CD14-positive monocyte (primary cell): Measurements from ENCODE around the gene RFFL. TPM values are rescaled to one million over a fixed set of nuclear protein-coding genes. Genes with fewer than 3 reads are reported as not detected.

Source experiments
- DNase-seq, 3 donors: peaks; one replicate each; pipeline ENCODE4 v3.0.0-alpha.2; 2011 to 2022
- H2AFZ ChIP-seq: 2 replicates; pipeline ENCODE4 v1.6.0; 2012; ENCODE audit warnings: mild to moderate bottlenecking, low read depth, low read length, inconsistent platforms; ENCODE audit not compliant: insufficient read depth, poor library complexity, severe bottlenecking
- H3K27ac ChIP-seq, 2 donors: 1 replicate in 1 of 2; 2 replicates in 1 of 2; pipeline ENCODE4 v1.5.1; 2012 to 2013; ENCODE audit warnings: low read length in 2 of 2, control low read depth in 1 of 2, inconsistent platforms in 1 of 2, low read depth in 1 of 2, mild to moderate bottlenecking in 1 of 2
- H3K27me3 ChIP-seq, 2 donors: one replicate each; pipeline versions ENCODE4 v1.6.0 to v1.6.1; 2011 to 2013; ENCODE audit warnings: low read length in 2 of 2; ENCODE audit not compliant: control insufficient read depth in 2 of 2, insufficient read depth in 2 of 2
- H3K36me3 ChIP-seq, 2 donors: replicated peaks in 1 of 2; 1 replicate in 1 of 2; 2 replicates in 1 of 2; pipeline versions ENCODE4 v1.5.1 to v1.6.1; 2012 to 2013; ENCODE audit warnings: low read length in 2 of 2, control low read depth in 1 of 2, inconsistent platforms in 1 of 2, mild to moderate bottlenecking in 1 of 2; ENCODE audit not compliant: insufficient read depth in 2 of 2, control insufficient read depth in 1 of 2
- H3K4me1 ChIP-seq, 2 donors: 1 replicate in 1 of 2; 2 replicates in 1 of 2; pipeline versions ENCODE4 v1.5.1 to v1.6.1; 2012 to 2013; ENCODE audit warnings: low read length in 2 of 2, control low read depth in 1 of 2, inconsistent platforms in 1 of 2, mild to moderate bottlenecking in 1 of 2, moderate library complexity in 1 of 2; ENCODE audit not compliant: insufficient read depth in 2 of 2, control insufficient read depth in 1 of 2
- H3K4me2 ChIP-seq: replicated peaks from 2 replicates; pipeline ENCODE3; 2012; ENCODE audit warnings: low read length, moderate library complexity, mild to moderate bottlenecking; ENCODE audit not compliant: poor library complexity, severe bottlenecking; ENCODE audit errors: extremely low read depth
- H3K4me3 ChIP-seq, 3 experiments: fragments of 200-600 bp in 1 of 3; sonication (generic) in 1 of 3; replicated peaks in 1 of 3; 1 replicate in 2 of 3; 2 replicates in 1 of 3; pipeline ENCODE4 v1.5.1; 2011 to 2013; ENCODE audit warnings: low read length in 3 of 3, mild to moderate bottlenecking in 3 of 3, control low read depth in 2 of 3, low read depth in 2 of 3, inconsistent platforms in 1 of 3, moderate library complexity in 1 of 3
- H3K79me2 ChIP-seq: 2 replicates; pipeline ENCODE4 v1.6.0; 2012; ENCODE audit warnings: mild to moderate bottlenecking, control low read depth, inconsistent platforms, low read length, moderate library complexity; ENCODE audit not compliant: insufficient read depth
- H3K9ac ChIP-seq: 2 replicates; pipeline ENCODE4 v1.6.0; 2017; ENCODE audit warnings: low read length, mild to moderate bottlenecking; ENCODE audit not compliant: insufficient read depth, poor library complexity, severe bottlenecking
- H3K9me3 ChIP-seq, 2 donors: replicated peaks in 1 of 2; 1 replicate in 1 of 2; 2 replicates in 1 of 2; pipeline versions ENCODE4 v1.5.1 to v1.6.1; 2012 to 2013; ENCODE audit warnings: low read length in 2 of 2, control low read depth in 1 of 2; ENCODE audit not compliant: control insufficient read depth in 1 of 2, insufficient read depth in 1 of 2
- H4K20me1 ChIP-seq: 2 replicates; pipeline ENCODE4 v1.6.0; 2012; ENCODE audit warnings: mild to moderate bottlenecking, low read length, control low read depth, moderate library complexity; ENCODE audit not compliant: insufficient read depth
- H3K27ac Mint-ChIP-seq, 7 donors: one replicate each; pipeline ENCODE4 v1.8.0; 2020; ENCODE audit warnings: mild to moderate bottlenecking in 7 of 7, mixed read lengths in 7 of 7, moderate library complexity in 6 of 7, inconsistent platforms in 2 of 7
- H3K27me3 Mint-ChIP-seq, 3 donors: one replicate each; pipeline ENCODE4 v1.8.0; 2021 to 2022; ENCODE audit warnings: low read depth in 3 of 3, mild to moderate bottlenecking in 3 of 3, mixed read lengths in 3 of 3, moderate library complexity in 3 of 3, inconsistent platforms in 1 of 3
- H3K36me3 Mint-ChIP-seq, 2 donors: one replicate each; pipeline ENCODE4 v1.8.0; 2020; ENCODE audit warnings: mixed read lengths in 2 of 2, inconsistent platforms in 1 of 2, mild to moderate bottlenecking in 1 of 2
- H3K4me1 Mint-ChIP-seq: one replicate; pipeline ENCODE4 v1.8.0; 2020; ENCODE audit warnings: mild to moderate bottlenecking, mixed read lengths
- H3K4me3 Mint-ChIP-seq, 2 donors: one replicate each; pipeline ENCODE4 v1.8.0; 2020; ENCODE audit warnings: mild to moderate bottlenecking in 2 of 2, mixed read lengths in 2 of 2, moderate library complexity in 1 of 2
- H3K9me3 Mint-ChIP-seq, 7 donors: one replicate each; pipeline ENCODE4 v1.8.0; 2020 to 2022; ENCODE audit warnings: mixed read lengths in 7 of 7, mild to moderate bottlenecking in 6 of 7, moderate library complexity in 6 of 7, inconsistent platforms in 2 of 7
- WGBS: methylation state at CpG from one replicate; pipeline ENCODE4 v1.1.5; 2013; ENCODE audit warnings: missing lambda C conversion rate; ENCODE audit not compliant: insufficient coverage; 5-methylcytosine and 5-hydroxymethylcytosine counted together
- intact Hi-C, 2 donors: fragments of 100-400 bp; cut with micrococcal nuclease; formaldehyde crosslinking; loops; one replicate each; pipeline versions ENCODE4 v1.15.0 to v1.15.1; 2023
- polyA plus RNA-seq, 3 donors: library from polyadenylated mRNA; depleted of rRNA in 1 of 3; unstranded in 2 of 3; stranded (reverse) in 1 of 3; fragments of 300-500 nt in 2 of 3; fragments of >200 nt in 1 of 3; fragmentation: Illumina TruSeq in 2 of 3; gene quantifications; 1 replicate in 2 of 3; 2 replicates in 1 of 3; pipeline ENCODE4 v1.2.3, GENCODE V29; 2012 to 2021
- TF ChIP-seq, protein P1 (sequence below): fragments of 200-600 bp; IDR thresholded peaks from one replicate; pipeline ENCODE4 v1.8.0; 2022; ENCODE audit warnings: antibody characterized with exemption, mild to moderate bottlenecking

The RFFL gene
- polyA plus RNA-seq, 3 donors, result 16.1 to 25.1 (median 24.7) TPM

DNA sequence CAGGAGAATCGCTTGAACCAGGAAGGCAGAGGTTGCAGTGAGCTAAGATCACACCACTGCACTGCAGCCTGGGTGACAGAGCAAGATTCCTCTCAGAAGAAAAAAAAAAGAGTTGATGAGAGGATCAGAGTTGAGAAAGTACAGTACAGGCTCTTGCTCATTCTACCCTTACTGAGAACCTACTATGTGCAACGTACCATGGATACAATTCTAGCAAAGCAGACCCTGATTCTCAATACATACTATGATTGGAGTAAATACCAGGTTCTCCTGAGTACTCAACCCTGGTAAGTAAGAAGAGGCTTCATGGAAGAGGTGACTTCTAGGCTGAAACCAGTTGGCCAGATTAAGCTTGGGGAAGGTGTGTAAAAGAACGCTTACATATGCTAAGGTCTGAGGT, 1.2 kb downstream of the RFFL start:
- Histone ChIP-seq H2AFZ (no peak overlapping the region), H3K4me1 (peaks cover 41 to 51% of the 10 kb centered on the region in 2 donors), H3K4me2 (peak overlapping the region; percentile 57), H4K20me1 (no peaks in the 10 kb centered on the region), H3K79me2 (peaks cover 77% of the 10 kb centered on the region), H3K27ac (peak overlapping the region in 1 of 2 donors; percentile 96), H3K36me3 (peaks cover 2 to 19% of the 10 kb centered on the region in 2 donors), H3K9ac (no peak overlapping the region), H3K27me3 (no peaks in the 10 kb centered on the region), H3K9me3 (no peaks in the 10 kb centered on the region), H3K4me3 (peak overlapping the region in 1 of 3 experiments; percentile 61)
- TF ChIP-seq, protein P1, sequence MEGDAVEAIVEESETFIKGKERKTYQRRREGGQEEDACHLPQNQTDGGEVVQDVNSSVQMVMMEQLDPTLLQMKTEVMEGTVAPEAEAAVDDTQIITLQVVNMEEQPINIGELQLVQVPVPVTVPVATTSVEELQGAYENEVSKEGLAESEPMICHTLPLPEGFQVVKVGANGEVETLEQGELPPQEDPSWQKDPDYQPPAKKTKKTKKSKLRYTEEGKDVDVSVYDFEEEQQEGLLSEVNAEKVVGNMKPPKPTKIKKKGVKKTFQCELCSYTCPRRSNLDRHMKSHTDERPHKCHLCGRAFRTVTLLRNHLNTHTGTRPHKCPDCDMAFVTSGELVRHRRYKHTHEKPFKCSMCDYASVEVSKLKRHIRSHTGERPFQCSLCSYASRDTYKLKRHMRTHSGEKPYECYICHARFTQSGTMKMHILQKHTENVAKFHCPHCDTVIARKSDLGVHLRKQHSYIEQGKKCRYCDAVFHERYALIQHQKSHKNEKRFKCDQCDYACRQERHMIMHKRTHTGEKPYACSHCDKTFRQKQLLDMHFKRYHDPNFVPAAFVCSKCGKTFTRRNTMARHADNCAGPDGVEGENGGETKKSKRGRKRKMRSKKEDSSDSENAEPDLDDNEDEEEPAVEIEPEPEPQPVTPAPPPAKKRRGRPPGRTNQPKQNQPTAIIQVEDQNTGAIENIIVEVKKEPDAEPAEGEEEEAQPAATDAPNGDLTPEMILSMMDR, result no peak
- Mint-ChIP-seq H3K4me3 (peak overlapping the region; percentile 39 to 68), H3K36me3 (peaks cover 20 to 27% of the 10 kb centered on the region in 2 donors), H3K27me3 (no peaks in the 10 kb centered on the region), H3K9me3 (no peaks in the 10 kb centered on the region), H3K27ac (peak overlapping the region; percentile 95 to 99 (median 97)), H3K4me1 (peaks cover 60% of the 10 kb centered on the region)
- DNase-seq, result no peak
- 100% methylated on average over 2 of the region's 3 CpGs for WGBS
- intact Hi-C loops, result loop anchor here (2.0 to 5.0 kb wide), 2 partner anchors 26 to 35 kb away; no protein-coding TSS in a partner anchor

DNA sequence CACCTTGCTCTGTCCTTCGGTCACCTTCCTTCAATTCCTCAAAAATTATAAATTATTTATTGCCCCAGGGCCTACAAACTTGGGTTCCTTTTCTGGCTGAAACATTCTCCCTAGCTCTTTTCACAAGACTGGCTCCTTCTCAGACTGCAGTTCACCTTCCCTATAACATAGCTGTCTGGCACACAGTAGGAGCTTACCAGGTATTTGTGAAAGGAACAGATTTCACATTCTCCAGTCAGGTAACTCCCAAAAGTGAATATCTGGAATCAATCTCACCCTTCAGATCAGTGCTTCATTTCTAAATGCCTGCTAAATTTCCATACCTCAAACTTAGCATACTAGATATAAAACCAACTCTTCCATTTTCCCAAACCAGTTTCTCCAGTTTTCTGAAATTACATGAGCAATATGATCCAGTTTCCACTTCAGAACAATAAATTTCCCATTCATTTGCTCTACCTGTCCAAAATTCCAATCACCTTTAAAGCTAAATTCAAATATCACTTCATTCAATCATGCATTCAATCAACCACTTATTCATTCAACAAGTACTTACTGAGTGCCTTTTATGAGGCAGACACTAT, 6.1 kb downstream of the RFFL start:
- no peaks in the 10 kb centered on the region for H3K27me3 ChIP-seq
- peaks cover 89% of the 10 kb centered on the region for H3K79me2 ChIP-seq
- H3K27me3 Mint-ChIP-seq, result peaks cover 0 to 4% (median 0%) of the 10 kb centered on the region in 3 donors
- WGBS, result 100% methylated on average over 1 of the region's 1 CpG
- H3K4me1 ChIP-seq, result peaks cover 15 to 16% of the 10 kb centered on the region in 2 donors
- no peaks in the 10 kb centered on the region for H4K20me1 ChIP-seq
- H3K36me3 ChIP-seq, result peaks cover 2 to 19% of the 10 kb centered on the region in 2 donors
- no peak overlapping the region for H3K4me3 Mint-ChIP-seq
- H3K4me1 Mint-ChIP-seq, result peaks cover 45% of the 10 kb centered on the region
- intact Hi-C loops, result no loop called here
- H3K9ac ChIP-seq, result no peak overlapping the region
- H2AFZ ChIP-seq, result no peak overlapping the region
- H3K27ac ChIP-seq, result no peak overlapping the region
- no peak for DNase-seq
- H3K36me3 Mint-ChIP-seq, result peaks cover 33 to 39% of the 10 kb centered on the region in 2 donors
- H3K9me3 Mint-ChIP-seq, result peaks cover 0 to 3% (median 0%) of the 10 kb centered on the region in 7 donors
- no peak overlapping the region for H3K4me3 ChIP-seq
- peak overlapping the region in 2 of 7 donors; percentile 39 to 58 for H3K27ac Mint-ChIP-seq
- H3K4me2 ChIP-seq, result no peak overlapping the region
- TF ChIP-seq, protein P1, result no peak
- no peaks in the 10 kb centered on the region for H3K9me3 ChIP-seq
